IMR-90 (cell line): ENCODE results near the gene TBC1D3. TPM values are rescaled to one million over a fixed set of nuclear protein-coding genes. Genes with fewer than 3 reads are reported as not detected.
"Not testable (repeated sequence)": the region's sequence is repeated elsewhere in the genome, so short reads cannot be mapped to it uniquely, and the experiment has no call there.

Source experiments
- ATAC-seq: fragments of 200-7000 bp; cut with Tn5 transposase; 2 replicates; pipeline ENCODE4 v1.9.1; 2020; ENCODE audit warnings: low read depth, mild to moderate bottlenecking, moderate library complexity
- BruUV-seq: library from RNA; stranded (reverse); fragments of 400-500 nt; replicated peaks from 2 replicates; lab custom pipeline; 2021; lab: Mats Ljungman, UMichigan
- CTCF ChIA-PET: fragments of 300-600 bp; formaldehyde crosslinking; extraction: SDS; loops from one replicate; lab custom pipeline; 2021; ENCODE audit warnings: antibody characterized with exemption; lab: Yijun Ruan, JAX
- POLR2A ChIA-PET: fragments of 300-600 bp; sonication (Branson Sonifier 250); formaldehyde crosslinking; loops from one replicate; lab custom pipeline; 2022; ENCODE audit warnings: antibody characterized with exemption; ENCODE audit not compliant: unreplicated experiment; lab: Charles Lee
- DNase-seq: peaks from one replicate; pipeline ENCODE4 v3.0.0; 2013
- H2AFZ ChIP-seq: replicated peaks from 2 replicates; pipeline ENCODE3; 2013; ENCODE audit warnings: low read length, mild to moderate bottlenecking; ENCODE audit not compliant: poor library complexity
- H2AK5ac ChIP-seq: 2 replicates; pipeline ENCODE4 v1.6.1; 2013; ENCODE audit warnings: low read depth, low read length, inconsistent platforms
- H2AK9ac ChIP-seq: replicated peaks from 2 replicates; pipeline ENCODE3; 2013; ENCODE audit warnings: mild to moderate bottlenecking, low read depth, low read length, moderate library complexity; ENCODE audit not compliant: poor library complexity
- H2BK120ac ChIP-seq: 2 replicates; pipeline ENCODE4 v1.6.1; 2013; ENCODE audit warnings: low read depth, low read length, inconsistent platforms
- H2BK15ac ChIP-seq: 3 replicates; pipeline ENCODE4 v1.6.1; 2013; ENCODE audit warnings: low read depth, low read length, inconsistent platforms
- H2BK20ac ChIP-seq: 2 replicates; pipeline ENCODE4 v1.6.1; 2013; ENCODE audit warnings: low read depth, mild to moderate bottlenecking, inconsistent platforms, low read length, moderate library complexity
- H2BK5ac ChIP-seq: 2 replicates; pipeline ENCODE4 v1.6.1; 2013; ENCODE audit warnings: mild to moderate bottlenecking, low read depth, low read length, inconsistent platforms; ENCODE audit not compliant: poor library complexity, severe bottlenecking
- H3K14ac ChIP-seq: replicated peaks from 2 replicates; pipeline ENCODE4 v1.6.1; 2013; ENCODE audit warnings: low read depth, low read length, inconsistent platforms
- H3K18ac ChIP-seq: 2 replicates; pipeline ENCODE4 v1.6.1; 2013; ENCODE audit warnings: low read depth, low read length, control low read depth
- H3K23ac ChIP-seq: 2 replicates; pipeline ENCODE4 v1.6.1; 2013; ENCODE audit warnings: low read depth, low read length, inconsistent platforms
- H3K27ac ChIP-seq: 2 replicates; pipeline ENCODE4 v1.5.1; 2013; ENCODE audit warnings: mild to moderate bottlenecking, control low read depth, low read length; ENCODE audit not compliant: insufficient read depth
- H3K27me3 ChIP-seq: 2 replicates; pipeline ENCODE4 v1.6.1; 2013; ENCODE audit warnings: low read length; ENCODE audit not compliant: control insufficient read depth, insufficient read depth
- H3K36me3 ChIP-seq: 2 replicates; pipeline ENCODE4 v1.6.1; 2013; ENCODE audit warnings: low read length, mixed read lengths; ENCODE audit not compliant: control insufficient read depth, insufficient read depth
- H3K4ac ChIP-seq: 2 replicates; pipeline ENCODE4 v1.6.1; 2013; ENCODE audit warnings: low read depth, low read length, inconsistent platforms
- H3K4me1 ChIP-seq: 2 replicates; pipeline ENCODE4 v1.6.1; 2013; ENCODE audit warnings: low read length, mixed read lengths; ENCODE audit not compliant: control insufficient read depth, insufficient read depth
- H3K4me2 ChIP-seq: 2 replicates; pipeline ENCODE4 v1.6.1; 2013; ENCODE audit warnings: low read depth, mild to moderate bottlenecking, control low read depth, low read length, moderate library complexity
- H3K4me3 ChIP-seq: 2 replicates; pipeline ENCODE4 v1.5.1; 2013; ENCODE audit warnings: low read depth, mild to moderate bottlenecking, control low read depth, low read length, moderate library complexity; ENCODE audit not compliant: insufficient read depth
- H3K56ac ChIP-seq: 2 replicates; pipeline ENCODE4 v1.6.1; 2013; ENCODE audit warnings: low read length, inconsistent platforms; ENCODE audit not compliant: insufficient read depth; ENCODE audit errors: extremely low read depth
- H3K79me1 ChIP-seq, 2 experiments: 2 replicates each; pipeline ENCODE4 v1.6.1; 2013; ENCODE audit warnings: low read length in 2 of 2, inconsistent platforms in 1 of 2, low read depth in 1 of 2
- H3K9ac ChIP-seq: 2 replicates; pipeline ENCODE4 v1.6.1; 2013; ENCODE audit warnings: low read depth, low read length, control low read depth
- H3K9me1 ChIP-seq: 2 replicates; pipeline ENCODE4 v1.6.1; 2013; ENCODE audit warnings: low read length, inconsistent platforms; ENCODE audit not compliant: insufficient read depth
- H3K9me3 ChIP-seq: 2 replicates; pipeline ENCODE4 v1.6.1; 2013; ENCODE audit warnings: low read length; ENCODE audit not compliant: control insufficient read depth, insufficient read depth
- H4K20me1 ChIP-seq: 2 replicates; pipeline ENCODE4 v1.6.1; 2013; ENCODE audit warnings: low read length, inconsistent platforms; ENCODE audit not compliant: insufficient read depth
- H4K5ac ChIP-seq: 2 replicates; pipeline ENCODE4 v1.6.1; 2013; ENCODE audit warnings: mild to moderate bottlenecking, low read depth, low read length, control low read depth
- H4K8ac ChIP-seq, 2 experiments: 2 replicates each; pipeline ENCODE4 v1.6.1; 2013; ENCODE audit warnings: low read depth in 2 of 2, low read length in 2 of 2, control low read depth in 1 of 2, inconsistent platforms in 1 of 2
- H4K91ac ChIP-seq: 2 replicates; pipeline ENCODE4 v1.6.1; 2013; ENCODE audit warnings: low read depth, low read length, inconsistent platforms; ENCODE audit not compliant: insufficient read depth
- WGBS, 2 experiments: methylation state at CpG; one replicate each; pipeline versions ENCODE4 v1.1.5 to v1.1.7; 2013; ENCODE audit warnings: missing lambda C conversion rate in 2 of 2; ENCODE audit not compliant: insufficient read length in 1 of 2; ENCODE audit errors: extremely low coverage in 2 of 2; 5-methylcytosine and 5-hydroxymethylcytosine counted together
- dilution Hi-C: fragments of 300-500 bp; cut with HindIII; formaldehyde crosslinking; loops from one replicate; pipeline ENCODE4 v1.14.3; 2018; ENCODE audit warnings: low sequenced_read_pairs; ENCODE audit not compliant: unreplicated experiment
- in situ Hi-C: fragments of 300-500 bp; cut with MboI; formaldehyde crosslinking; loops from 3 replicates; pipeline ENCODE4 v1.14.3; 2019; ENCODE audit warnings: low sequenced_read_pairs, inconsistent platforms, mixed read lengths
- intact Hi-C: fragments of 100-400 bp; cut with micrococcal nuclease; formaldehyde crosslinking; loops from 2 replicates; pipeline ENCODE4 v1.10.0; 2022
- polyA plus RNA-seq, 3 experiments: library from polyadenylated mRNA; depleted of rRNA; stranded (reverse); fragments of >200 nt; gene quantifications; 2 replicates each; pipeline ENCODE4 v1.2.3, GENCODE V29; 2012; ENCODE audit warnings: low replicate concordance in 1 of 3
- total RNA-seq: library from RNA; depleted of rRNA; stranded (reverse); fragments of >200 nt; gene quantifications from 2 replicates; pipeline ENCODE4 v1.2.3, GENCODE V29; 2012

The TBC1D3 gene
- total and polyA plus RNA-seq, 2 of the 4 experiments (the other 2 are of a cell fraction) = not detected

DNA sequence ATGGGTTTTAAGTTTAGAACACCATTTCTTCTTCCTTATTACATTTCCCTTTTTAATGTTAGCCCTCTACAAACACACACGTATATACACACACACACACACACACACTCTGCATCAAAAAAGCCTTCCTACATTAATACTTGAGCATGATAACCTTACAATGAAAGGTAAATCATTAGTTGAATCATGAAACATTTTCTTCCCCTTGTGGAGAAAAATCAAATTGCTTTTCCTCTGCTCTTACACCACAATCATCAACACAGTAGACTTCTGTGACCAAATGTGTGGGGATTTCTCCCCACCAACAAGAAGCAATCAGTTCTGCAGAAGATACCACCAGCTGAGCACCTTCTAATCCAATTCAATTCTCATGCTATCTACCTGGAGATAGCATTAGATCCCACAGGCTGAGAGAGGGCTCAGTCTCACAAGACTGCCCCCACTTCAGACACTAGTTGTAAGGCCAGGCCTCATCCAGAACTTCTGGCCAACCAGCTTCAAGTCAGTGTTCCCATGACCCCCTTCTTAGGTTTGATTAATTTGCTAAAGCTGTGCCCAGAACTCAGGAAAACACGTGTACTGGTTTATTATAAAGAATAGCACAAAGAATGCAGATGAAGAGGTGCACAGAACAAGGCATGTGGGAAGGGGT is 33.6 kb upstream of the TBC1D3 start:
- H2AK5ac ChIP-seq, DNase-seq, H3K27ac ChIP-seq, H3K18ac ChIP-seq, H3K27me3 ChIP-seq, BruUV-seq, H3K9me3 ChIP-seq, H2BK15ac ChIP-seq, CTCF ChIA-PET, H3K36me3 ChIP-seq, H2BK20ac ChIP-seq, H3K9ac ChIP-seq, dilution Hi-C loops, H2AK9ac ChIP-seq, H3K4me3 ChIP-seq, in situ Hi-C loops, intact Hi-C loops, H2BK5ac ChIP-seq, ATAC-seq, H3K4me1 ChIP-seq, H3K14ac ChIP-seq, H3K9me1 ChIP-seq, H4K8ac ChIP-seq, H3K4ac ChIP-seq, H3K4me2 ChIP-seq, H4K5ac ChIP-seq, H3K56ac ChIP-seq, H4K91ac ChIP-seq, H4K20me1 ChIP-seq, POLR2A ChIA-PET, H2AFZ ChIP-seq, H3K79me1 ChIP-seq, H2BK120ac ChIP-seq, H3K23ac ChIP-seq: not testable (repeated sequence)
- WGBS, 2 experiments = no CpG with 5 or more reads among the region's 2 CpGs

DNA sequence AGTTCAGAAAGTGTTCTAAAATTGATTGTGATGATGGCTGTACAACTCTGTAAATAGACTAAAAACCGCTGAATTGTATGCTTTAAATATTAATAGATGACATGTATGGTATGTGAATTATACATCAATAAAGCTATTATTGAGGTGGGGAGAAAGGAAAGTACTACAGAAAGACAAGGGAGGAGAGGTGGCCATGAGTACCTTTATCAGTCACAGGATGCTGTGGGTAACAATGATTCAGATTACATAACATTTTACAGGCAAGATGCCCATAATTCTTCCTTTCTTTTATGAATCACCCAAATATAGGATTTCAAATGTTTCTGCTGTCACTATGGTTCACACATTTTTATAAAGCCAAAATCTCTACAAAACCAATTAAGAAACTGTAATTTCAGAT is 28.5 kb upstream of the TBC1D3 start:
- H2AFZ ChIP-seq, H3K9me3 ChIP-seq, H3K4me3 ChIP-seq, H4K91ac ChIP-seq, dilution Hi-C loops, H2BK120ac ChIP-seq, H2AK5ac ChIP-seq, H3K4me2 ChIP-seq, H3K56ac ChIP-seq, H2BK20ac ChIP-seq, H4K20me1 ChIP-seq, H2BK15ac ChIP-seq, H3K9me1 ChIP-seq, CTCF ChIA-PET, H2BK5ac ChIP-seq, POLR2A ChIA-PET, in situ Hi-C loops, H3K14ac ChIP-seq, H4K5ac ChIP-seq, H3K18ac ChIP-seq, H3K27ac ChIP-seq, H3K4me1 ChIP-seq, H3K4ac ChIP-seq, BruUV-seq, H3K9ac ChIP-seq, H2AK9ac ChIP-seq, ATAC-seq, H4K8ac ChIP-seq, DNase-seq, H3K79me1 ChIP-seq, H3K27me3 ChIP-seq, intact Hi-C loops, H3K23ac ChIP-seq, H3K36me3 ChIP-seq: not testable (repeated sequence)
- no CpG with 5 or more reads among the region's 1 CpG for WGBS, 2 experiments
